H1 (cell line): ENCODE data around the gene CALY. TPM values are rescaled to one million over a fixed set of nuclear protein-coding genes. Genes with fewer than 3 reads are reported as not detected.

ENCODE experiments used
- CTCF ChIA-PET: fragments of 300-600 bp; sonication (Branson Sonifier 250); formaldehyde crosslinking; loops from one replicate; lab custom pipeline; 2021; ENCODE audit not compliant: partially characterized antibody; lab: Charles Lee
- POLR2A ChIA-PET: fragments of 300-600 bp; sonication (Branson Sonifier 250); formaldehyde crosslinking; loops from one replicate; lab custom pipeline; 2021; ENCODE audit warnings: inconsistent platforms; ENCODE audit not compliant: partially characterized antibody; lab: Charles Lee
- DNase-seq, 2 experiments: peaks; one replicate each; pipeline versions ENCODE4 v3.0.0 to v3.0.0-alpha.2; 2010 to 2022; ENCODE audit warnings: low spot score in 2 of 2, low read depth in 1 of 2, mixed read lengths in 1 of 2
- FAIRE-seq: peaks from 2 replicates; lab custom pipeline; 2011; peaks lifted over from hg19 to GRCh38; lab: Jason Lieb, UNC
- H2AFZ ChIP-seq: 2 replicates; pipeline ENCODE4 v1.8.1; 2012; ENCODE audit warnings: low read length, inconsistent platforms
- H2AK5ac ChIP-seq: 2 replicates; pipeline ENCODE4 v1.6.1; 2013; ENCODE audit warnings: low read depth, low read length
- H2BK120ac ChIP-seq: replicated peaks from 2 replicates; pipeline ENCODE3; 2013; ENCODE audit warnings: low read depth, low read length, inconsistent platforms
- H2BK12ac ChIP-seq: 2 replicates; pipeline ENCODE4 v1.6.1; 2013; ENCODE audit warnings: low read depth, low read length
- H2BK15ac ChIP-seq: 2 replicates; pipeline ENCODE4 v1.6.1; 2013; ENCODE audit warnings: low read length
- H2BK20ac ChIP-seq: 2 replicates; pipeline ENCODE4 v1.6.1; 2013; ENCODE audit warnings: low read length
- H2BK5ac ChIP-seq: 2 replicates; pipeline ENCODE4 v1.6.1; 2013; ENCODE audit warnings: low read depth, low read length
- H3K14ac ChIP-seq: 2 replicates; pipeline ENCODE4 v1.6.1; 2013; ENCODE audit warnings: inconsistent platforms; ENCODE audit not compliant: insufficient read length
- H3K18ac ChIP-seq: 2 replicates; pipeline ENCODE4 v1.6.1; 2013; ENCODE audit warnings: low read length; ENCODE audit errors: extremely low read depth
- H3K23ac ChIP-seq: 2 replicates; pipeline ENCODE4 v1.6.1; 2013; ENCODE audit warnings: inconsistent platforms; ENCODE audit not compliant: insufficient read length
- H3K23me2 ChIP-seq: 2 replicates; pipeline ENCODE4 v1.6.1; 2013; ENCODE audit warnings: low read depth, low read length
- H3K27ac ChIP-seq: 2 replicates; pipeline ENCODE4 v1.6.1; 2011; ENCODE audit warnings: low read depth, low read length, inconsistent platforms
- H3K27me3 ChIP-seq, 4 experiments: replicated peaks in 1 of 4; 1 replicate in 1 of 4; 2 replicates in 3 of 4; pipeline versions ENCODE4 v1.6.1 to v1.8.1; 2011 to 2013; ENCODE audit warnings: low read length in 3 of 4, mild to moderate bottlenecking in 3 of 4, inconsistent platforms in 2 of 4, mixed read lengths in 2 of 4, moderate library complexity in 1 of 4; ENCODE audit not compliant: control insufficient read depth in 3 of 4, insufficient read depth in 3 of 4; ENCODE audit errors: extremely low read depth in 1 of 4
- H3K36me3 ChIP-seq, 4 experiments: 2 replicates each; pipeline versions ENCODE4 v1.6.1 to v1.8.1; 2011 to 2013; ENCODE audit warnings: mild to moderate bottlenecking in 4 of 4, low read length in 3 of 4, moderate library complexity in 2 of 4, control low read depth in 1 of 4, inconsistent platforms in 1 of 4; ENCODE audit not compliant: insufficient read depth in 4 of 4, control insufficient read depth in 2 of 4
- H3K4ac ChIP-seq: replicated peaks from 2 replicates; pipeline ENCODE3; 2013; ENCODE audit warnings: low read length, low read depth, mixed read lengths, inconsistent platforms; ENCODE audit not compliant: insufficient read length
- H3K4me1 ChIP-seq, 4 experiments: replicated peaks in 1 of 4; 1 replicate in 1 of 4; 2 replicates in 3 of 4; pipeline versions ENCODE4 v1.6.1 to v1.8.1; 2011 to 2013; ENCODE audit warnings: low read length in 3 of 4, inconsistent platforms in 2 of 4, mixed read lengths in 1 of 4; ENCODE audit not compliant: insufficient read depth in 4 of 4, control insufficient read depth in 3 of 4
- H3K4me2 ChIP-seq, 2 experiments: 2 replicates each; pipeline versions ENCODE4 v1.6.1 to v1.8.1; 2011 to 2013; ENCODE audit warnings: low read depth in 2 of 2, low read length in 2 of 2, control low read depth in 1 of 2, inconsistent platforms in 1 of 2, mild to moderate bottlenecking in 1 of 2; ENCODE audit not compliant: insufficient read depth in 1 of 2
- H3K4me3 ChIP-seq, 4 experiments: fragments of 200-600, 300-600 bp in 1 of 4; sonication (generic), shearing (Covaris generic), sonication (Bioruptor Twin) in 1 of 4; 2 replicates each; pipeline versions ENCODE4 v1.5.1 to v1.8.1; 2011 to 2016; ENCODE audit warnings: low read length in 4 of 4, low read depth in 3 of 4, control low read depth in 2 of 4, inconsistent platforms in 2 of 4, mild to moderate bottlenecking in 2 of 4, mixed read lengths in 1 of 4, moderate library complexity in 1 of 4; ENCODE audit not compliant: insufficient read depth in 2 of 4; ENCODE audit errors: extremely low read depth in 1 of 4
- H3K56ac ChIP-seq: replicated peaks from 2 replicates; pipeline ENCODE3; 2013; ENCODE audit warnings: low read depth, mild to moderate bottlenecking, mixed read lengths, low read length, inconsistent platforms; ENCODE audit not compliant: insufficient read length
- H3K79me1 ChIP-seq: 2 replicates; pipeline ENCODE4 v1.6.1; 2013; ENCODE audit warnings: low read depth, low read length, control low read depth
- H3K79me2 ChIP-seq, 2 experiments: 2 replicates each; pipeline versions ENCODE4 v1.6.1 to v1.8.1; 2012 to 2013; ENCODE audit warnings: low read length in 2 of 2, mild to moderate bottlenecking in 2 of 2, inconsistent platforms in 1 of 2; ENCODE audit not compliant: insufficient read depth in 2 of 2, control insufficient read depth in 1 of 2
- H3K9ac ChIP-seq, 4 experiments: replicated peaks in 1 of 4; 1 replicate in 1 of 4; 2 replicates in 3 of 4; pipeline versions ENCODE4 v1.6.1 to v1.8.1; 2011 to 2013; ENCODE audit warnings: low read depth in 3 of 4, low read length in 3 of 4, control low read depth in 2 of 4, mild to moderate bottlenecking in 2 of 4, moderate library complexity in 2 of 4, inconsistent platforms in 1 of 4; ENCODE audit errors: extremely low read depth in 1 of 4
- H3K9me3 ChIP-seq, 2 experiments: 2 replicates each; pipeline versions ENCODE4 v1.6.1 to v1.8.1; 2012 to 2013; ENCODE audit warnings: mild to moderate bottlenecking in 2 of 2, moderate library complexity in 2 of 2, control low read depth in 1 of 2, inconsistent platforms in 1 of 2, low read depth in 1 of 2, low read length in 1 of 2, mixed read lengths in 1 of 2; ENCODE audit not compliant: insufficient read depth in 2 of 2
- H4K20me1 ChIP-seq, 2 experiments: replicated peaks in 1 of 2; 2 replicates each; pipeline versions ENCODE3 to v1.8.1; 2011 to 2013; ENCODE audit warnings: inconsistent platforms in 2 of 2, low read length in 2 of 2, mild to moderate bottlenecking in 1 of 2; ENCODE audit not compliant: insufficient read depth in 2 of 2, control insufficient read depth in 1 of 2
- H4K5ac ChIP-seq: 2 replicates; pipeline ENCODE4 v1.6.1; 2013; ENCODE audit warnings: low read length, low read depth, mixed read lengths, inconsistent platforms; ENCODE audit not compliant: insufficient read length
- H4K8ac ChIP-seq: 2 replicates; pipeline ENCODE4 v1.8.0; 2013; ENCODE audit warnings: mild to moderate bottlenecking, moderate library complexity, low read length, inconsistent platforms; ENCODE audit not compliant: insufficient read depth; ENCODE audit errors: extremely low read depth
- H4K91ac ChIP-seq: replicated peaks from 2 replicates; pipeline ENCODE3; 2013; ENCODE audit warnings: low read length, mixed read lengths, inconsistent platforms; ENCODE audit not compliant: insufficient read length
- ATF3 ChIP-seq: IDR thresholded peaks from 2 replicates; pipeline ENCODE4 v1.6.1; 2011; ENCODE audit warnings: low read depth, mild to moderate bottlenecking, low read length; ENCODE audit not compliant: insufficient read depth
- CBX8 ChIP-seq: fragments of 300-800, 300-1000 bp; sonication (generic); IDR thresholded peaks from 2 replicates; pipeline ENCODE4 v1.7.1; 2016; ENCODE audit warnings: low read depth, low read length, borderline replicate concordance
- CHD2 ChIP-seq: IDR thresholded peaks from 2 replicates; pipeline ENCODE4 v1.6.1; 2012; ENCODE audit warnings: low read length, improper control_type of control experiment
- EP300 ChIP-seq, 2 experiments: IDR thresholded peaks; 1 replicate in 1 of 2; 2 replicates in 1 of 2; pipeline ENCODE4 v1.6.1; 2011 to 2012; ENCODE audit warnings: low read depth in 2 of 2, low read length in 2 of 2, mild to moderate bottlenecking in 2 of 2, borderline replicate concordance in 1 of 2, inconsistent platforms in 1 of 2, moderate library complexity in 1 of 2
- MAFK ChIP-seq: IDR thresholded peaks from 2 replicates; pipeline ENCODE4 v1.6.1; 2012; ENCODE audit warnings: low read depth, mild to moderate bottlenecking, improper control_type of control experiment, low read length
- MAX ChIP-seq: IDR thresholded peaks from 2 replicates; pipeline ENCODE4 v1.6.1; 2012; ENCODE audit warnings: inconsistent platforms
- POLR2A ChIP-seq, 2 experiments: IDR thresholded peaks; 1 replicate in 1 of 2; 2 replicates in 1 of 2; pipeline ENCODE4 v1.6.1; 2011; ENCODE audit warnings: low read depth in 2 of 2, low read length in 2 of 2, mild to moderate bottlenecking in 2 of 2; ENCODE audit errors: control extremely low read depth in 1 of 2
- SIRT6 ChIP-seq: IDR thresholded peaks from one replicate; pipeline ENCODE4 v1.7.1; 2012; ENCODE audit warnings: low read length, inconsistent platforms
- SRF ChIP-seq: IDR thresholded peaks from 2 replicates; pipeline ENCODE4 v1.6.1; 2011; ENCODE audit warnings: mild to moderate bottlenecking, low read depth, low read length, moderate library complexity
- WGBS, 2 experiments: shearing (Covaris generic) in 1 of 2; methylation state at CpG; one replicate each; pipeline versions ENCODE4 v1.1.6 to v1.1.7; 2013 to 2015; ENCODE audit warnings: low lambda C conversion rate in 2 of 2, mixed read lengths in 2 of 2, inconsistent platforms in 1 of 2, low coverage in 1 of 2, missing lambda C conversion rate in 1 of 2; ENCODE audit not compliant: insufficient replicate concordance in 2 of 2, insufficient coverage in 1 of 2, insufficient read length in 1 of 2; ENCODE audit errors: extremely low coverage in 1 of 2, missing lambda C conversion rate in 1 of 2; 5-methylcytosine and 5-hydroxymethylcytosine counted together
- polyA plus RNA-seq, 7 experiments: library from polyadenylated mRNA; depleted of rRNA in 3 of 7; stranded (reverse) in 5 of 7; unstranded in 2 of 7; fragments of >200 nt in 5 of 7; fragments of 200-250 nt in 2 of 7; gene quantifications; 1 replicate in 5 of 7; 2 replicates in 1 of 7; 4 replicates in 1 of 7; pipeline versions ENCODE4 v1.2.1 to v1.2.3, GENCODE V29; 2011 to 2013; ENCODE audit warnings: missing spikeins in 2 of 7, mixed read lengths in 2 of 7
- total RNA-seq: library from RNA; stranded (reverse); fragmentation: NEBNext Ultra II Directional; extraction: Animal tissue kit (Norgen Biotek cat#: 25700); gene quantifications from 2 replicates; pipeline ENCODE4 v1.2.1, GENCODE V29; 2021

CALY gene
- total and polyA plus RNA-seq, 2 of the 8 experiments (the other 6 are each of a cell fraction or from before 2014, with no cell fraction given): 1.3 to 1.5 TPM

- Histone ChIP-seq H3K27me3 (no peaks in the 10 kb centered on the region; a peak in 1 of 7 replicates), H3K79me1 (no peaks in the 10 kb centered on the region; the same call in 1 of the 2 replicates), H3K79me2 (no peaks in the 10 kb centered on the region), H3K56ac (no peak overlapping the region), H4K91ac (no peak overlapping the region), H3K36me3 (no peaks in the 10 kb centered on the region; a peak in 2 of 8 replicates), H4K8ac (no peak overlapping the region; the same call in 1 of the 2 replicates), H2AFZ (no peak overlapping the region), H2BK5ac (no peak overlapping the region), H3K18ac (no peak overlapping the region), H3K23me2 (peaks cover 10% of the 10 kb centered on the region; the same call in 1 of the 2 replicates), H3K4me2 (no peak overlapping the region), H3K4ac (no peak overlapping the region), H2BK15ac (no peak overlapping the region), H3K9ac (no peak overlapping the region), H3K4me3 (no peak overlapping the region), H3K23ac (no peak overlapping the region), H3K9me3 (no peaks in the 10 kb centered on the region), H2BK120ac (no peak overlapping the region), H2BK12ac (no peak overlapping the region), H3K4me1 (peaks cover 0 to 15% (median 5%) of the 10 kb centered on the region in 4 experiments; a peak in 4 of 7 replicates), H4K5ac (no peak overlapping the region), H2BK20ac (no peak overlapping the region), H3K14ac (no peak overlapping the region), H3K27ac (no peak overlapping the region)
- no peak for FAIRE-seq
- ChIA-PET POLR2A (interaction anchor here (0.9 to 2.7 kb wide), 10 partner anchors 8 to 149 kb away, joined by 3 to 9 read pairs (median 4); partner anchors contain the start of gene CALY), CTCF (interaction anchor here (1.0 to 4.9 kb wide), 5 partner anchors 8 to 46 kb away, joined by 4 to 57 read pairs (median 7); no protein-coding TSS in a partner anchor)
- 75% methylated on average over 14 of the region's 16 CpGs; no CpG with 5 or more reads in 1 of the 2 experiments for WGBS, 2 experiments
- peak in 1 of 2 experiments; percentile 56 for DNase-seq
- TF ChIP-seq MAX: no peak
- TF ChIP-seq CHD2: no peak
- TF ChIP-seq SIRT6: no peak
- no peak for TF ChIP-seq POLR2A (IDR thresholded peaks at IDR 0.05; ENCODE audit: control extremely low read depth in 1 of 2, low read depth in 2 of 2, low read length in 2 of 2)
- no peak for TF ChIP-seq SRF
- no peak for TF ChIP-seq MAFK
- TF ChIP-seq EP300 (IDR thresholded peaks at IDR 0.05; ENCODE audit: borderline replicate concordance in 1 of 2, low read depth in 2 of 2, low read length in 2 of 2): no peak
- no peak for TF ChIP-seq CBX8
- TF ChIP-seq ATF3: no peak
- TF ChIP-seq, all 59 proteins: peak for 0
- Histone ChIP-seq H2AK5ac (no peak overlapping the region), H4K20me1 (peaks cover 7 to 23% of the 10 kb centered on the region in 2 experiments)
Measured at GRCh38 chr10:133353202-133353959, 16.7 kb upstream of the CALY start.
